GM19043 (cell line): ENCODE data around the gene TAF4.

Experiments
- ATAC-seq: cut with Tn5 transposase; IDR thresholded peaks from one replicate; pipeline ENCODE4 v1.9.1; 2021; ENCODE audit warnings: low read depth; ENCODE audit not compliant: unreplicated experiment

The TAF4 gene

DNA sequence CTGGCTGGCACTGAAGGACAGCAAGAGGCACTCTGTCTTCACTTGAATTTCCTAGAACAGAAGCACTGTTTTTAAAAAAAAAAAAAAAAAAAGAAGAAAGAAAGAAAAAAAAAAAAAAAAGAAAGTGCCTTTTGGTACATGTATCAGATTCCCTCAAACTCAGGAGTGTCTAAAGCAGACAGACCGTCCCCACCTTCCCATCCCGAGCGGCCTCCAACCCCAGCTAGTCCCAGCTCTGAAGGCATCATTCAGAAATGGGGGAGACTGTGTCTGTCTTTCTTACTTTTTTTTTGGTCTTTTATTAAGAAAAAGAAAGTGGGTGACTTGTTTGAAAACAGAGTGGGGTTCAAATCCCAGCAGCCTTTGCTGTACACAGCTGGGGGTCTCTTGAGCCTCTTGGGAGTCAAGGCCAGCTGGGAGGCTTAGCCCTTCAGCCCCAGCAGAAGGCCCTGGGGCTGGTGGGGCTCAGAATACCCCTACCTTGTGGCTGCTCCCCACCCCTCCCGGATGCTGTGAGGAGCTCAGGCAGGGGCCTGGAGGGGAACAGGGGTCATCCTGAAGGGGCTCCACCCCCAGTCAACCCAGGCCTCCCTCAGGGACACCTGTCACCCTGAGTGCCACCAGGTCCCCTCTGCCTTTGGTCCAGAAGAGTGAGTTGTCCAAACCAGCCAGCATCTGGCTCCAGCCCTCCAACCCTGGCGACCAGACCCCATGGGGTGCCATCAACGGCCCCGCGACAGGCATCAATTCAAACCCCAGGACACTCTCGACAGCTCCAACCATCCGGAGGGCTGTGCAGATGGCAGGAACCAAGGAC lies 128.3 kb downstream of the TAF4 start:
- no peak for ATAC-seq

- no peak for ATAC-seq
These were observed 129.0 kb downstream of the TAF4 start for GRCh38 chr20:61936701-61937131.

DNA sequence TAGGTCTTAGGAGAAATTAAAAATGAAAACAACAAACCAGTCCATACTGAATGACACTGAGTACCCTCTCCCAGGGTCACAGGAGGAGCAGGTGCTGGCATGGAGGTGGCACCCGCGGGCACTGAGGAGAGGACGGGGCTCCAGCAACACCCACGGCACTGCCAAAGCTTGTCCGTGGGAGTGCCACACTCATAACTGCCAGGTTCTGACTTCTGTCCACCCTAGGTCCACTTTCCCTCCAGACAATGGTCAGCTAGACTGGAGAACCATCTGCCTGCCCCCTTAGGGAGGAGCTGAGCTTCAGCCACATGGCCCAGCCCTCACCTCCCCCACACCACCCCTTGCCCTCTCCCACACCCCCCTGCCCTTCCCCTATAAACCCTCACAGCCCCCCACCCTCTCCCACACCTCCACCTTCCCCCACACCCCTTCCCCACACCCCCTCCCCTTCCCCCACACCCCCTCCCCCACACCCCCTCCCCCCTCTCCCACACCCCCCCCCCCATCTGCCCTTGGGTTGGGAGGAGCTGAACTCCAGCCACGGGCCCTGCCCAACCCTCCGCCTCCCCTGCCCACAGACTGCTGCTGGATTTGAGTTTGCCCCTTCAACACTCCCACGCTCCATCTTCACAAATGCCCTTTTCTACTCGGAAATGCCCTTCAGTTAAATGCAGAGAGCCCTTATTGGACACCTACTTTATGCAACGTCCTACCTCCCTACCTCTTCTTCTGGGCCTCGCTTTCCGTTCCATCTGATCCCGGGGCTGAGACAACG lies 129.6 kb downstream of the TAF4 start:
- ATAC-seq = no peak

- no peak for ATAC-seq
These were observed 130.8 kb downstream of the TAF4 start for GRCh38 chr20:61934716-61935530.

GRCh38 chr20:61933951-61934715 lies 131.5 kb downstream of the TAF4 start:
- ATAC-seq = no peak

DNA sequence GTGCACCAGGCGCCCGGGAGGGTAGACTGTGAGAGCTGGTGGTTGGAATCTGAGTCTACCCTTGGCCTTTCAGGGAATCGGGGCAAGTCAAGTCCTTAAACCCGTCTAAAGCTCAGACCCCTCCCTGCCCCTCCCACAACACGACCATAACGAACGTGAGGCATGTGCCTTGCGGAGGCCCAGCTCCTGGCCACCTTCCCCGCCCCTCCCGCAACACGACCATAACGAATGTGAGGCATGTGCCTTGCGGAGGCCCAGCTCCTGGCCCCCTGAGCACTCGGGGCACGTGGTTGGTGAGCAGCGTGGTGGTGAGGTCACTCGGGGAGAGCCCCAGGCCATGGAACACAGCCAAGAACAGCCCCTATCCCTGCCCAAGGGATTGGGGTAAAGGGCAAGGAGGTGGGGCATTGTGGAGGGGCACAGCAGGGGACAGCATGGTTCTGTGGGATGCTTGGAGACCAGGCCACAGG lies 132.2 kb downstream of the TAF4 start:
- no peak for ATAC-seq

DNA sequence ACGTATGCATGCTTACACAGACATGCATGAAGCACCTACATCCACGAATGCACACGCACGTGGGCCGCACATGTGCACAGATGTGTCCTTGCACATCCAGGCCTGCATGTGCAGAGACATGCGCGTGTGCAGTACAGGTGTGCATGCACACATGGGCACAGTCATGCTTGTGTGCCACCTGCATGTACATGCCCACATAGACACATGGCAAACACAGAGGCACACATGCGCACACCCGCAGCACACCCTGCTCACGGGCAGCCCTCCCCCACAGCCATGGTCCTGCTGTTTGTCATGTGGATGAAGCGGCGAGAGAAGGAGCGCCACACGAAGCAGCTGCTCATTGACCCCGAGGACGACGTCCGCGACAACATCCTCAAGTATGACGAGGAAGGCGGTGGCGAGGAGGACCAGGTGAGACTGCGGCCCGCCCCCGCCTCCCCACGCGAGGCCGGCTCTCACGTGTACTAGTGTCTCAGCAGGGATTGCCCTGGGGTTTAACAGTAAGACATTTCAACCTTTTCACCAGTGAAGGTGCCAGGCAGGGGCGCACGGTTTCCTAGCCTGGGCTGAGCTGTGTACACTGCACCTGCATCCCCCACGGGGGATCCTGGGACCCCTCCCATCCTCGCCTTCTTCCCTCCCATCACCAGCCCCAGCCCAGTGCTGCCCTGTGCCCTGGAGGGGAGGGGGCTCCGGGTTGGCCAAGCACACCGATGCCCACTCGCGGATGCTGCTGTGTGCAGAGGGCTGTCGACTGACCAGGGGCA lies 132.8 kb downstream of the TAF4 start:
- no peak for ATAC-seq

- no peak for ATAC-seq
These were observed 133.5 kb downstream of the TAF4 start for GRCh38 chr20:61932199-61932592.

- no peak for ATAC-seq
These were observed 134.0 kb downstream of the TAF4 start for GRCh38 chr20:61931476-61932198.

GRCh38 chr20:61930776-61931475 lies 134.8 kb downstream of the TAF4 start:
- ATAC-seq = no peak

- ATAC-seq = no peak
These were observed 135.6 kb downstream of the TAF4 start for GRCh38 chr20:61929971-61930666.

- no peak for ATAC-seq
These were observed 136.1 kb downstream of the TAF4 start for GRCh38 chr20:61929561-61929960.

GRCh38 chr20:61927826-61928541 lies 137.7 kb downstream of the TAF4 start:
- no peak for ATAC-seq

GRCh38 chr20:61927193-61927825 lies 138.4 kb downstream of the TAF4 start:
- ATAC-seq = no peak

DNA sequence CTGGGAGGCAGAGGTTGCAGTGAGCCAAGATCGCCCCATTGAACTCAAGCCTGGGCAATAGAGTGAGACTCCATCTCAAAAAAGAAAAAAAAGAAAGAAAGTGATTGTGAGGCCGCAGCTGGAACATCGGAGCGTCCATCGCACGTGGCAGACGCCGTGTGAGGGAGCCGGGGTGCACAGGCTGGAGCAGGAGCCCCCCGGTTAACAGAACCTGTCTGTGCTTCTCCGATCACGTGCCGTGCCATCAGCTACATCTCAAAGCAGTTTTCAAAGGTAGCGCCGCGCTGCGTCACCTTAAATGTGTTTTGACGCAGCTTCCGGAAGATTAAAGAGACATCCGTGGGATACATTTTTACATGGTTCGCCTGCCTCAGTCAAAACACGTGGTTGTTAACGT lies 138.9 kb downstream of the TAF4 start:
- ATAC-seq = no peak

DNA sequence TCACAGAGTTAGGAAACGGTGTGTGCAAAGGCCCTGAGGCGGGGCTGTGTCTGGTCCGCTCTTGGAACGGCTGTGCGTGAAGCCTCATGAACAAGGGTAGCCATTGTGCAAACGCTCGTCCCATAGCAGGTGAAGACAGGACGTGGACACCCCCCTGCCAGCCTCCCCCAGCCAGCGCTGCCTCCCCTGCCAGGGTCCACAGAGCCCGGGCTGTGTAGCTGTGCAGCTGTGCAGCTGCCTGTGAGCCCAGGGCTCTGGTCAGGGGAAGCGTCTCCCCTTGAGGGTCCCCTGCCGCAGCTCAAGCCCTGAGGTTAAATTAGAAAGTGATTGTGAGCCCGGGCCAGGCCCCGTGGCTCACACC lies 139.4 kb downstream of the TAF4 start:
- ATAC-seq = no peak
